Smooth muscle cell (in vitro differentiated cells): ENCODE data around the gene PITHD1. TPM values are rescaled to one million over a fixed set of nuclear protein-coding genes. Genes with fewer than 3 reads are reported as not detected.
"Not testable (repeated sequence)": the region's sequence is repeated elsewhere in the genome, so short reads cannot be mapped to it uniquely, and the experiment has no call there.

ENCODE experiments used
- DNase-seq: peaks from one replicate; lab custom pipeline; 2025; ENCODE audit not compliant: unreplicated experiment; lab: John Stamatoyannopoulos, UW
- H2AFZ ChIP-seq: fragments of 200-600 bp; sonication (generic); 2 replicates; pipeline ENCODE4 v1.6.0; 2016; ENCODE audit warnings: antibody characterized with exemption, low read depth, mild to moderate bottlenecking
- H3F3A ChIP-seq: fragments of 200-600 bp; sonication (generic); 2 replicates; pipeline ENCODE4 v1.6.0; 2017; ENCODE audit warnings: antibody characterized with exemption, low read depth
- H3K27ac ChIP-seq: fragments of 200-600 bp; sonication (generic); 2 replicates; pipeline ENCODE4 v1.5.1; 2016; ENCODE audit warnings: low read depth, mild to moderate bottlenecking
- H3K27me3 ChIP-seq: fragments of 200-600 bp; sonication (generic); 2 replicates; pipeline ENCODE4 v1.6.1; 2016; ENCODE audit warnings: low read depth, mild to moderate bottlenecking
- H3K36me3 ChIP-seq: fragments of 200-600 bp; sonication (generic); 2 replicates; pipeline ENCODE4 v1.5.1; 2016; ENCODE audit warnings: low read depth
- H3K4me1 ChIP-seq: fragments of 200-600 bp; sonication (generic); 2 replicates; pipeline ENCODE4 v1.5.1; 2016; ENCODE audit warnings: low read depth
- H3K4me2 ChIP-seq: fragments of 200-600 bp; sonication (generic); 2 replicates; pipeline ENCODE4 v1.6.0; 2016; ENCODE audit warnings: mild to moderate bottlenecking
- H3K4me3 ChIP-seq: fragments of 200-600 bp; sonication (generic); 2 replicates; pipeline ENCODE4 v1.5.1; 2016; ENCODE audit warnings: mild to moderate bottlenecking
- H3K79me2 ChIP-seq: fragments of 200-600 bp; sonication (generic); 2 replicates; pipeline ENCODE4 v1.6.0; 2016; ENCODE audit warnings: low read depth, mild to moderate bottlenecking
- H3K9ac ChIP-seq: fragments of 200-600 bp; sonication (generic); 2 replicates; pipeline ENCODE4 v1.6.0; 2016; ENCODE audit warnings: low read depth
- H3K9me3 ChIP-seq: fragments of 200-600 bp; sonication (generic); replicated peaks from 2 replicates; pipeline ENCODE4 v1.5.1; 2016; ENCODE audit warnings: low read depth
- H4K20me1 ChIP-seq: fragments of 200-600 bp; sonication (generic); 2 replicates; pipeline ENCODE4 v1.6.0; 2016; ENCODE audit warnings: low read depth
- WGBS: methylation state at CpG from one replicate; pipeline ENCODE4 v1.1.7; 2016; ENCODE audit warnings: low lambda C conversion rate; 5-methylcytosine and 5-hydroxymethylcytosine counted together
- polyA plus RNA-seq: library from polyadenylated mRNA; unstranded; fragments of >200 nt; fragmentation: Nextera tagmentation; extraction: Ambion mirVana; gene quantifications from 2 replicates; pipeline ENCODE4 v1.2.1, GENCODE V29; 2016
- total RNA-seq: library from RNA; depleted of rRNA; stranded (reverse); fragments of >200 nt; gene quantifications from 2 replicates; pipeline ENCODE4 v1.2.3, GENCODE V29; 2014
- TF ChIP-seq, protein P1 (sequence below): fragments of 200-600 bp; sonication (generic); IDR thresholded peaks from 2 replicates; pipeline ENCODE4 v1.5.1; 2017; ENCODE audit warnings: borderline replicate concordance, mild to moderate bottlenecking, antibody characterized with exemption; ENCODE audit not compliant: insufficient read depth, poor library complexity, severe bottlenecking

Gene PITHD1, protein sequence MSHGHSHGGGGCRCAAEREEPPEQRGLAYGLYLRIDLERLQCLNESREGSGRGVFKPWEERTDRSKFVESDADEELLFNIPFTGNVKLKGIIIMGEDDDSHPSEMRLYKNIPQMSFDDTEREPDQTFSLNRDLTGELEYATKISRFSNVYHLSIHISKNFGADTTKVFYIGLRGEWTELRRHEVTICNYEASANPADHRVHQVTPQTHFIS
- total RNA-seq (49.6 and 49.8 TPM in 2 replicates), polyA plus RNA-seq (32.0 and 36.1 TPM in 2 replicates)

DNA sequence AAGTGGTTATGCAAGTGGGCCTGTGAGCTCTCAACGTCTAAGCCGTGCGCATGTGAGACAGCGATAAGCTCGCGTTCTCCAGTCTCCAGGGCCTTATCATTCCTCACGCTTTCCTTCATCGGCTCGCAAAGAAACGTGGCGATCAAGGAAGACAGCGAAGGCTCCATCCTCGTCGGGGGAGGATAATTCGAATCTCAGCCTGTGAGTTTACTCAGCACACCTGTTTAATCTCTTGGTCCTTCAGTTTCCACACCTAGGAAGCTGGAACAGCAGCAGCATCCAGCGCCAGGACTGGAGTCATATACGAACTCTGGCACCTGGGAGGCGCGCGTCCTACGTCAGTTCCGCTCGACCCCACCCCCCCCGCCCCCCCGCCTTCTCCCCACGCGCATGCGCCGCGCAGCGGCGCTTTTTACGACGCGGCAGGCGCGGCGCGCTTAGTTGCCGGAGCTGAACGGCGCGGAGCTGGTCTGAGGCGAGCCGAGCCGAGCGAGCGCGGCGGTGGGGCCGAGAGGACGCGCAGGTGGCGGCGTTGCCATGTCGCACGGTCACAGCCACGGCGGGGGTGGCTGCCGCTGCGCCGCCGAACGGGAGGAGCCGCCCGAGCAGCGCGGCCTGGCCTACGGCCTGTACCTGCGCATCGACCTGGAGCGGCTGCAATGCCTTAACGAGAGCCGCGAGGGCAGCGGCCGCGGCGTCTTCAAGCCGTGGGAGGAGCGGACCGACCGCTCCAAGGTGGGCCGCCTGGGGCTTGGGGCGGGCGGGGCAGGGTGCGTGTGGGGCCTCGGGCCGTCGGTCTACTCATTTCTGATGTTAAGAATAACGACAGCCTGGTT is at the start of gene PITHD1:
TSS of gene PITHD1 (plus strand) at position 440 of the 836 bp plus-strand sequence. CDS start at position 538, 98 bp downstream.
- H3K79me2 ChIP-seq: peaks cover 50% of the 10 kb centered on the region
- under 1% methylated on average over 40 of the region's 91 CpGs for WGBS
- no peaks in the 10 kb centered on the region for H3K36me3 ChIP-seq
- DNase-seq: peak; percentile 53
- H3F3A ChIP-seq: no peaks in the 10 kb centered on the region
- peak within 1 kb of the TSS; percentile 75 for H3K4me3 ChIP-seq
- peaks cover 31% of the 10 kb centered on the region for H4K20me1 ChIP-seq
- peaks cover 15% of the 10 kb centered on the region for H3K4me1 ChIP-seq
- H3K4me2 ChIP-seq: peak within 1 kb of the TSS; percentile 86
- no peaks in the 10 kb centered on the region for H3K27me3 ChIP-seq
- TF ChIP-seq, protein P1, sequence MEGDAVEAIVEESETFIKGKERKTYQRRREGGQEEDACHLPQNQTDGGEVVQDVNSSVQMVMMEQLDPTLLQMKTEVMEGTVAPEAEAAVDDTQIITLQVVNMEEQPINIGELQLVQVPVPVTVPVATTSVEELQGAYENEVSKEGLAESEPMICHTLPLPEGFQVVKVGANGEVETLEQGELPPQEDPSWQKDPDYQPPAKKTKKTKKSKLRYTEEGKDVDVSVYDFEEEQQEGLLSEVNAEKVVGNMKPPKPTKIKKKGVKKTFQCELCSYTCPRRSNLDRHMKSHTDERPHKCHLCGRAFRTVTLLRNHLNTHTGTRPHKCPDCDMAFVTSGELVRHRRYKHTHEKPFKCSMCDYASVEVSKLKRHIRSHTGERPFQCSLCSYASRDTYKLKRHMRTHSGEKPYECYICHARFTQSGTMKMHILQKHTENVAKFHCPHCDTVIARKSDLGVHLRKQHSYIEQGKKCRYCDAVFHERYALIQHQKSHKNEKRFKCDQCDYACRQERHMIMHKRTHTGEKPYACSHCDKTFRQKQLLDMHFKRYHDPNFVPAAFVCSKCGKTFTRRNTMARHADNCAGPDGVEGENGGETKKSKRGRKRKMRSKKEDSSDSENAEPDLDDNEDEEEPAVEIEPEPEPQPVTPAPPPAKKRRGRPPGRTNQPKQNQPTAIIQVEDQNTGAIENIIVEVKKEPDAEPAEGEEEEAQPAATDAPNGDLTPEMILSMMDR: no peak
- peak within 1 kb of the TSS; percentile 88 for H3K9ac ChIP-seq
- H3K9me3 ChIP-seq: no peaks in the 10 kb centered on the region
- H3K27ac ChIP-seq: peak within 1 kb of the TSS; percentile 84
- peak within 1 kb of the TSS; percentile 82 for H2AFZ ChIP-seq

DNA sequence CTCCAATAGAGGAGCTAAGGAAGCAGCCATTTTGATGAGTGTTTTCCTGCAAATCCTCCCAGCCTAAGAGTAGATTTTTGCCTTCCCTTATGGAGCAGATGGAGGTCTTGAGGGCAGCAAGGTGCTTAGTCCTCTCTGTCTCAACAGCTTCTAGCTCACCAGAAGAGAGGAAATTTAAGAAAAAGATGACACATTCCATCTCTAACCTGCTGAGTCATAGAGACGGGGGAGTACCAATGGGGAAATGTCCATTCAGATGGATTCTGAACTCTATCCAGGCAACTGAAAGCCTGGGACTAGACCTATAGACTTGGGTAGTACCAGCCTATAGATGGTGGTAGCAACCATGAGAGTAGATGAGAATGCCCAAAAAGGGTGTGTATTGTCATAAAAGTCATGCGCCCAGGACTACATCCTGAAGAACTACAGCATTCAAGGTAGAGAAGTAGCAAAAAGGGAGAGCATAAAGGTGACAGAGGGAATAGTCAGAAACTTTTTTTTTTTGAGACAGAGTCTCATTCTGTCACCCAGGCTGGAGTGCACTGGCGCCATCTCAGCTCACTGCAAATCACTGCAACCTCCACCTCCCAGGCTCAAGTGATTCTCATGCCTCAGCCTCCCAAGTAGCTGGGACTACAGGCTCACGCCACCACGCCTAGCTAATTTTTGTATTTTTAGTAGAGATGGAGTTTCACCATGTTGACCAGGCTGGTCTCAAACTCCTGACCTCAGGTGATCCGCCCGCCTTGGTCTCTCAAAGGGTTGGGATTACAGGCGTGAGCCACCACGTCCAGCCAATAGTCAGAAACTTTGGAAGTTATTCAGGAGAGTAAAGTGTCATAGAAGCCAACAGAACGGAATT is 45.6 kb upstream of the PITHD1 start:
- 96% methylated on average over 10 of the region's 10 CpGs for WGBS
- H3F3A ChIP-seq: no peaks in the 10 kb centered on the region
- H3K9ac ChIP-seq: no peak overlapping the region
- no peaks in the 10 kb centered on the region for H3K36me3 ChIP-seq
- H3K27me3 ChIP-seq: no peaks in the 10 kb centered on the region
- TF ChIP-seq, protein P1: no peak
- no peak overlapping the region for H3K4me3 ChIP-seq
- no peak for DNase-seq
- no peak overlapping the region for H3K4me2 ChIP-seq
- no peak overlapping the region for H3K27ac ChIP-seq
- no peaks in the 10 kb centered on the region for H3K9me3 ChIP-seq
- H3K4me1 ChIP-seq: no peaks in the 10 kb centered on the region
- peaks cover 15% of the 10 kb centered on the region for H3K79me2 ChIP-seq
- peaks cover 91% of the 10 kb centered on the region for H4K20me1 ChIP-seq
- H2AFZ ChIP-seq: no peak overlapping the region

DNA sequence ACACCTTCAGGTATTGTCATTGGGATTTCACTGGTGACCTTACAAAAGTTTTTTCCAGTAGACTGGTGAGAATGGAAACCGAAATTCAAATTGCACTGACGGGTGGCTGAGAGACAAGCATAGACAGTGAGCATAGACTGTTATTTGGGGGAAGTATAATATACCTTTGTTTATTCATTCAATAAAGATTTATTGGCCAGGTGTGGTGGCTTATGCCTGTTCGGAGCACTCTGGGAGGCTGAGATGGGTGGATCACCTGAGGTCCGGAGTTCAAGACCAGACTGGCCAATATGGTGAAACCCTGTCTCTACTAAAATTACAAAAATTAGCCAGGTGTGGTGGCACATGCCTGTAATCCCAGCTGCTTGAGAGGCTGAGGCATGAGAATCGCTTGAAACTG is 44.9 kb upstream of the PITHD1 start:
- not testable (repeated sequence) for H3K27me3 ChIP-seq, H3K9ac ChIP-seq, H3K27ac ChIP-seq, H3K9me3 ChIP-seq, H3K36me3 ChIP-seq, H3K4me1 ChIP-seq, DNase-seq, H3K4me2 ChIP-seq, H3F3A ChIP-seq, H2AFZ ChIP-seq, H3K4me3 ChIP-seq
- Histone ChIP-seq H4K20me1 (peaks cover 84% of the 10 kb centered on the region), H3K79me2 (peaks cover 15% of the 10 kb centered on the region)
- 98% methylated on average over 5 of the region's 5 CpGs for WGBS
